ENCODE measurements around the gene MED13L.

DNA sequence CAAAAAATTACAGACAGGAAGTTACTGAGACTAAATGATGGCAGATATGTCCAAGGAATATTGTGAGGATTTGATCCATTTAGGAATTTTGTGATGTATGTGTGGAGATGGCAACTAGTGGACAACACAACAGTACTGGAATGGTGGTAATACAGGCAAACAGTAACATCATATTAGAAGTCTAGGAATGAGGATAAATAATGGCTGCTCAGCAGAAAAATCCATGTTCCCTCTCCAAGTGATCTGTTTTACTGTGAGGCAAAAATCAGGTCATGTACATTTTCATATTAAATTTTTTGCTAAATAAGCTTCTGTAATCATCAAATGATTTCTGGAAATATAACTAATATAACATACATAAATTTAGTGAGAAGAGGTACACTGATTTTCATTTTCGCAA lies 108.4 kb downstream of the MED13L start:
- TF ChIP-seq, protein P1, sequence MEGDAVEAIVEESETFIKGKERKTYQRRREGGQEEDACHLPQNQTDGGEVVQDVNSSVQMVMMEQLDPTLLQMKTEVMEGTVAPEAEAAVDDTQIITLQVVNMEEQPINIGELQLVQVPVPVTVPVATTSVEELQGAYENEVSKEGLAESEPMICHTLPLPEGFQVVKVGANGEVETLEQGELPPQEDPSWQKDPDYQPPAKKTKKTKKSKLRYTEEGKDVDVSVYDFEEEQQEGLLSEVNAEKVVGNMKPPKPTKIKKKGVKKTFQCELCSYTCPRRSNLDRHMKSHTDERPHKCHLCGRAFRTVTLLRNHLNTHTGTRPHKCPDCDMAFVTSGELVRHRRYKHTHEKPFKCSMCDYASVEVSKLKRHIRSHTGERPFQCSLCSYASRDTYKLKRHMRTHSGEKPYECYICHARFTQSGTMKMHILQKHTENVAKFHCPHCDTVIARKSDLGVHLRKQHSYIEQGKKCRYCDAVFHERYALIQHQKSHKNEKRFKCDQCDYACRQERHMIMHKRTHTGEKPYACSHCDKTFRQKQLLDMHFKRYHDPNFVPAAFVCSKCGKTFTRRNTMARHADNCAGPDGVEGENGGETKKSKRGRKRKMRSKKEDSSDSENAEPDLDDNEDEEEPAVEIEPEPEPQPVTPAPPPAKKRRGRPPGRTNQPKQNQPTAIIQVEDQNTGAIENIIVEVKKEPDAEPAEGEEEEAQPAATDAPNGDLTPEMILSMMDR (IDR thresholded peaks at IDR 0.05): no peak
- TF ChIP-seq POLR2AphosphoS5 (IDR thresholded peaks at IDR 0.05): no peak
